ENCODE measurements around the gene CYP27A1.

GRCh38 chr2:218733171-218734021 lies 48.6 kb upstream of the CYP27A1 start:
- TF ChIP-seq CTCF (conservative IDR thresholded peaks at IDR 0.05; ENCODE audit: low read depth, low read length), result no peak
- no peak for TF ChIP-seq EZH2 (IDR thresholded peaks at IDR 0.05; ENCODE audit: borderline replicate concordance, low read depth, low read length, poor library complexity, severe bottlenecking)

Data from A673 (cell line).